SW480 (cell line): ENCODE results near the gene PTPRH.
A peak's percentile ranks its signal among the peaks of the same experiment; 100 is the strongest.

Source experiments
- DNase-seq: peaks from one replicate; pipeline ENCODE4 v3.0.0-alpha.2; 2016; ENCODE audit warnings: low spot score

Gene PTPRH, protein sequence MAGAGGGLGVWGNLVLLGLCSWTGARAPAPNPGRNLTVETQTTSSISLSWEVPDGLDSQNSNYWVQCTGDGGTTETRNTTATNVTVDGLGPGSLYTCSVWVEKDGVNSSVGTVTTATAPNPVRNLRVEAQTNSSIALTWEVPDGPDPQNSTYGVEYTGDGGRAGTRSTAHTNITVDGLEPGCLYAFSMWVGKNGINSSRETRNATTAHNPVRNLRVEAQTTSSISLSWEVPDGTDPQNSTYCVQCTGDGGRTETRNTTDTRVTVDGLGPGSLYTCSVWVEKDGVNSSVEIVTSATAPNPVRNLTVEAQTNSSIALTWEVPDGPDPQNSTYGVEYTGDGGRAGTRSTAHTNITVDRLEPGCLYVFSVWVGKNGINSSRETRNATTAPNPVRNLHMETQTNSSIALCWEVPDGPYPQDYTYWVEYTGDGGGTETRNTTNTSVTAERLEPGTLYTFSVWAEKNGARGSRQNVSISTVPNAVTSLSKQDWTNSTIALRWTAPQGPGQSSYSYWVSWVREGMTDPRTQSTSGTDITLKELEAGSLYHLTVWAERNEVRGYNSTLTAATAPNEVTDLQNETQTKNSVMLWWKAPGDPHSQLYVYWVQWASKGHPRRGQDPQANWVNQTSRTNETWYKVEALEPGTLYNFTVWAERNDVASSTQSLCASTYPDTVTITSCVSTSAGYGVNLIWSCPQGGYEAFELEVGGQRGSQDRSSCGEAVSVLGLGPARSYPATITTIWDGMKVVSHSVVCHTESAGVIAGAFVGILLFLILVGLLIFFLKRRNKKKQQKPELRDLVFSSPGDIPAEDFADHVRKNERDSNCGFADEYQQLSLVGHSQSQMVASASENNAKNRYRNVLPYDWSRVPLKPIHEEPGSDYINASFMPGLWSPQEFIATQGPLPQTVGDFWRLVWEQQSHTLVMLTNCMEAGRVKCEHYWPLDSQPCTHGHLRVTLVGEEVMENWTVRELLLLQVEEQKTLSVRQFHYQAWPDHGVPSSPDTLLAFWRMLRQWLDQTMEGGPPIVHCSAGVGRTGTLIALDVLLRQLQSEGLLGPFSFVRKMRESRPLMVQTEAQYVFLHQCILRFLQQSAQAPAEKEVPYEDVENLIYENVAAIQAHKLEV

DNA sequence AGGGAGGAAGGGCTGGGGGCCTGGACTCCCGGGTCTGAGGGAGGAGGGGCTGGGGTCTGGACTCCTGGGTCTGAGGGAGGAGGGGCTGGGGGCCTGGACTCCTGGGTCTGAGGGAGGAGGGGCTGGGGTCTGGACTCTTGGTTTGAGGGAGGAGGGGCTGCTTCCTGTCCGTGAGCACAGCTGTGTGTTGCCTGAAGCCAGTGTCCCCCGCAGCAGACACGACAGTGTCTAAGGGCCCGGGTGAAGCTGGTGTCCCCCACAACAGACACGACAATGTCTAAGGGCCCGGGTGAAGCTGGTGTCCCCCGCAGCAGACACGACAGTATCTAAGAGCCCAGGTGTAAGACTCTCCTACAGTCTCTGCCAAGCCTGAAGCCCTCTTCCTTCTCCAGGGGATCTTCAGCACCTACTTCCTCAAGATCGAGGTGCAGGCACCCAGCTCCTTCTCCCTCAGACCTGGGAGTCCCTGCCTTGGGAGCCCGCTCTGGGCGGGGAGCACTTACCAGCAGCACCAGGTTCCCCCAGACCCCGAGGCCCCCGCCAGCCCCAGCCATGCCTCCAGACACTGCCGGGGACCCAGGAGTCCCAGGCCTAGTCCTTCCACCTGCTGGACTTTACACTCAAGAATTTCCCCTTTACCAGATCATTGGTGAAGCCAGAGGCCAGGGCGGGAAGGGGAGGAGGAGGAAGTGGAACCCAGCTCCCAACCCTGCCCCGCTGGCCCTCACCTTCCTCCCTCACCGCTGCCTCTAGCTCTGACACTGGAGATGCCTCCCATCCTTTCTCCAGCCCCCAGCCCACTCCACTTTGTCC is at the start of gene PTPRH:
Gene PTPRH (minus strand): TSS at position 622 of the 813 bp plus-strand sequence. CDS start 68 bp downstream, at position 554.
- peak; percentile 57 for DNase-seq

GRCh38 chr19:55258476-55258827 is 49.2 kb upstream of the PTPRH start:
- no peak for DNase-seq

DNA sequence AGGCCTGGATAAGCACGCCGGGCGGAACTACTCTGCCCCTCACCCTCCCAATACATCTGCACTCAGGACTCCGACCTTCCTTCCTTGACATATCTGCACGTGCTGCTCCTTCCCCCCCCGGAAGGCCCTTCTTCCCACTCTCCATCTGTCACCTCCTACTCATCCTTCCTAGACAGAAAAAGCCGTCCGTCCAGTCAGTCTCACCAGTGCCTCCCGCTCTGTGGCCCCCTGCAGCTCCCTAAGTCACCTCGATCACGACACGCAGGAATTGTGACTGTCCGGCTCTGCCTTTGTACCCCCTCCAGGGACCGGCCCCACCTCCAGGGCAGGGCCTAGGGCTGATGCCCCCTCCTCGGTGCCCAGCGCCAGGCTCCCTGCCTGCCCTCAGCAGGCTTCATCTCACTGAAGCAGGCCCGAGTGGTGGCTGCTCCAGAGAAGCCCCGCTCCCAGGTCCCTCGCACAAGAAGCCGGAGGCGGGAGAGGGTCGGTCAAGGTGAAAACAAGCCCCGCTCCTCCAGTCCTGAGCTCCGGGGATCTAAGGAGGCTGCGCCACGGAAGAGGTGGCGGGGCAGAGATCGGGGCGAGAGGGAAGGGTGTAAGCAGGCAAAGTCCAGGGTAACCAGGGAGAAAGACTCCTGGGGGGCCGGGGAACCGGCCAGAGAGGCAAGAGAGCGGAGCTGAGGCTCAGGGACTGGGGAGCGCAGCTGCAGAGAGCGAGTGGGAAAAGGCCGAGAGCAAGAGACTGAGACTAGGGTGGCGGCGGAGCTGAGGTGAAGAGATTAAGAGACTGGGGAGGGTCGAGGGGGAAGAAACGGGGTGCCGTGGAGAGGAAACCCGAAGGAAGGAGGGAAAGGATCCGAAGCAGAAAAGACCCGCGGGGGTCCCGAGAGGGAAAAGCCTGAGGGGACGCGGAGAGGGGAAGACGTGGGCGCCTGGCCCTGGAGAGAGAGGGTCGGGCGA is 48.4 kb upstream of the PTPRH start:
- no peak for DNase-seq

- no peak for DNase-seq
Observed at GRCh38 chr19:55256562-55257460, 47.5 kb upstream of the PTPRH start.

- no peak for DNase-seq
Observed at GRCh38 chr19:55255618-55256423, 46.5 kb upstream of the PTPRH start.

DNA sequence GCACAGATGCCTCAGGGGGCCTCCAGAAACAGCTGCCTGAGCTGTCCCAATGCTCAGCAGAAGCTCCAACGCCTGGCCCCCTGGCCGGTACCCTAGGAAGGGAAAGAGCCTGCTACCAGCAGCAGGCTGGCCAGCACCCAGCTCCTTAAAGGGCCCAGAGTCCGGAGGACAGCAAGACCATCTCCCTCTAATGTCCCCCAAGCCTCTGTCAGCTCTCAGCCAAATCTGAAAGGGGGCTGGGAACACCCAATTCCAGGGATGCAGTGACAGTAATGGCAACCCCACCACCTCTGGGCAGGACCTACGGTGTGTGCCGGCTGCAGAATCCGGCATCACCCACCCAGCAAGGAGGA is 45.3 kb upstream of the PTPRH start:
- DNase-seq: no peak

GRCh38 chr19:55253842-55254624 is 44.7 kb upstream of the PTPRH start:
- DNase-seq: no peak

DNA sequence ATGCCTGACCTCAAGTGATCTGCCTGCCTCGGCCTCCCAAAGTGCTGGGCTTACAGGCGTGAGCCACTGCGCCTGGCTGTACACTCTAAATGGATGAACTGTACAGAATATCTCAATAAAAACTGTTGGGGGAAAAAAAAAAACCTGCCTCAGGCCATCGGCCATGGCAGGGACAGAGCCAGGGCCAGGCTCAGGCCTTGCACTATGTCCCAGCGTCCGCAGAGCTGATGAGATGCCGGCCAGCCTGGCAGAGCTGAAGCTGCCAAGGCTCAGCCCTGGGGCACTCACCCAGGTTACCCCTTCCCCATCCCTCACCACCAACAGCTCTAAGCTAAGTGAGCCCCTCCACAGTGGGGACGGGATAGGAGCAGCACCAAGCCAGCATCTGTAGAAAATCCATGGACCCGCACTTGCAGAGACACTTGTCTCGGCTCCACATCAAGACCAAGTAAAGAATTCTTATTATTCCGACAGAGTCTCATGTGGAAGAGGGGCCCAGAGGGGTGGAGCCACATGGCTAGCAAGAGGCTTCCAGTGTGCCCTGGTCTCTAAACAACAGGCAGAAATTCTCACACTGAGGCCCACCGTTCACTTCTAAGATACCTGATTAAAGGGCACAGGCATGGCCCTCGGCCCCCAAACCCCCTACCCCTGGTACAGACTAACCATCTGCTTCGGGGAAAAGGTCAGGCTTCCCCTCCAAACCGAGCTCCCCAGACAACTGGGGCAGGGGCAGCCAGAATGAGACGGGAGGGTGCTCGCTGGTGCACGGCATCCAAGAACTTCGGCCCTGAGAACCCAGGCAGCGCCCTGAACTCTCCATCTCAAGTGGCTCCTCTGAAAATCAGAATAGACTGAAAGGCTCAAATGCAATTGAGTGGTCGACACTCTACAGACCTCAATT is 43.7 kb upstream of the PTPRH start:
- no peak for DNase-seq

- no peak for DNase-seq
Observed at GRCh38 chr19:55251341-55252081, 42.2 kb upstream of the PTPRH start.

DNA sequence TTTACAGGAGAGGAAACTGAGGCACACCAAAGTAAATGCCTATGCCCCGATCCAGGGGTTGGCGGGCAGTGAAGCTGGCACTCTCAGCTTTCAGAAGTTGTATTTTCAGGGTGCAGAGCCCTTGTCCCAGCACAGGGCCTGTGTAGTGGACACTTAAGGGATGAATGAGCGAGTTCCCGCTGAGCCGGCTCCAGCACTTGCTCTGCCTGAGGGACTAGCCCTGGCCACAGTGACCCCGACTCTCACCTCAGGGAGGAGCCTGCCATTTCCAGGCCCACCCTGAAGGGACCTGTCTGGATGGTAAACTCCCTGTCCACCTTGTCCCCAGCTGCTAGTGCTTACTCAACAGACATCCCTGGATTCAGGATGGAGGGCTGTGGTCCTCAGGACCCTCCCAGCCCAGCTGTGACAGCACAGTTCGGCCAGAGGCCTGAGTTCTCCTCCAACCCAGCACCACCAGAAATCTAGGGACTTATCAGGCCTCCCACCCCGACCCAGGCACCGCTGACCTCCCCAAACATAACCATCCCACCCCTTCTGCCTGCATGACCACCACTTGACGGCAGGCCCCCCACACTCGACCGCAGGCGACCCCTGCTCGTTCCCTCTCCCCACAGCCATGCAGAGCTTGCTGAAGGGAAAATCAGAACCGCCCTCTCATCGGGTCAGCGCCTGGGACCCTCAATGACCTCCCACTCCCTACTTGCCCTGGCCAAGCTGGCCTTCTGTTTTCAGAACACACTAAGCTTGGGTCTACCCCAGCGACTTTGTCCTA is 41.1 kb upstream of the PTPRH start:
- no peak for DNase-seq

DNA sequence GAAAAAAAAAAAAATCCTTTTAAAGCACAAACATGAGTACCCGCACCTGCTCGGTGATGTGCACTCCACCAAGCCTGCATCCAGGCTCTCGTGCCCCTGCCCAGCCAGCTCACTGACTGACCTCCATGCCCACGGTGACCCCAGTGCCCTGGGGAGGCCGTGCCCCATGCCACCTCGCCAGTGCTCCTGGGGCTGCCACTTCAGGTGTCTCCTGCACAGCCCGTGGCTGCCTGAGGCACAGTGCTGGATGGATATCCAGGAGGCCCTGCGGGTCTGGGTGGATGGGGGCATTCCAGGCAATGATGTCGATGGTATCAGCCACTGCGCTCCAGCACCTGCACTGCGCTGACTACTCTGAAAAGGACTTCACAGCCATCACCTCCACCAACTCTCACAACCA is 40.5 kb upstream of the PTPRH start:
- DNase-seq: no peak

- DNase-seq: no peak
Observed at GRCh38 chr19:55248704-55249103, 39.4 kb upstream of the PTPRH start.

DNA sequence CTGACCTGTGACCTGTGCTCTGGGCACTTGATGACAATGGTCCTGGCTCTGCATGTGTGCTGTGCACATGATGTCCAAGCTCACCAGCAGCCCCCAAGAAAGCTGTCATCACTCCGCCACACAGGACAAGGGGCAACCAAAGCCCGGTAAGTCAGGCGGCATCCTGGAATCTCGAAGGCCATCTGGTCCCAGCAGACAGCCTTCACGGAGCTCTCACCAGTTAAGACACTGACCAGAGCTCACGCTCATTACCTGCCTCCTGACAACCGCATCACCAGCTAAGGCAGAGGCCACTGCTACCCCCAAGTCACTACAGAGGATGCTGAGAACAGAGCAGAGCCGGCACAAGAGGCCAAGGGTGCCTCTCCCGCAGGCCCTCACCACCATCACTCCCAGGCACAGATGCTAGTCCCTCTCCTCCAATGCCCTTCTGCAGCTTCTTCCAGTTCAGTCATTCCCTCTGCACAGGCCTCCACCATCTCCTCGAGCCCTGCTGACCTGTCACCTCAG is 38.9 kb upstream of the PTPRH start:
- no peak for DNase-seq

DNA sequence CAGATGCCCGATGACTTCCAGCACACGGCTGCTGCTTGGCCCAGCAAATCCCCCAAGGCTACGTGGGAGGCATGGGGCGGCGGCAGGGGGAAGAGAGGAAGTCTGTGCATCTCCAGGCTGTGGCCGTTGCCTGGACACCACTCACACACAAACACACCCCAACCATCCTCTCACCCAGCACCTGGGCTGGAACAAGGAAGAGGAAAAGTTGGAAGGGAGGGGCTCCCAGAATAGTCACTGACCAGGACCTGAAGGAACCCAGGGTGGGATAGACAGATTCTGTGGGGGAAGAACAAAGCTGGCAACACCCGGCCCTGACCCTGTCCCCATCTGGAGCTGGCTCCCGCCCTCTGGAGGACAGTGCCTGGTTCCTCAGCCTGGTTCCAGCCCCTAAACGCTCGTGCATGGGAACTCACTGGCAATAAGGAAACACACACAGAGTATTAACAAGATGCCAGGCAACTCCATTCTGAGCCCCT is 38.4 kb upstream of the PTPRH start:
- DNase-seq: no peak
